ENCODE measurements around the gene ELAVL2. TPM values are rescaled to one million over a fixed set of nuclear protein-coding genes. Genes with fewer than 3 reads are reported as not detected.

ELAVL2 gene
- total RNA-seq, 1 experiment from 2014 or later = 21.6 TPM

DNA sequence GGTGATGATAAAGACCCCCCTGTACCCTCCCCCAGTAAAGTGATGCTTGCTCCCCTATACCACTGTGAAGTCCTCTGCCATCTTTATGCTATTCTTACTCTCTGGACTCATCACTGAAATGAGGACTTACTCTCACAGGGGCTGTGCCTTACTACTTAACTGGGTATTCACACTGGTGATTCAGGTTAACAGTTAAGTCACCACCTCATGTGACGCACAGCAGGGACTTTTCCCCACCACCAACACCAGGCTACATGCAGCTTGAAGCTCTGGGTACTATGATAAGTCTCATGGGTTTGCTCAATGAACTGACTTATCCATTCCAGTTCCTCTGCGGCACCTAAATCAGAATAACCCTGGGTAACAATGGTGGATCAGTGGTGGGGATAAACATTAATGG, 163.7 kb downstream of the ELAVL2 start:
- DNase-seq (ENCODE audit: low read depth) = peak; percentile 27

DNA sequence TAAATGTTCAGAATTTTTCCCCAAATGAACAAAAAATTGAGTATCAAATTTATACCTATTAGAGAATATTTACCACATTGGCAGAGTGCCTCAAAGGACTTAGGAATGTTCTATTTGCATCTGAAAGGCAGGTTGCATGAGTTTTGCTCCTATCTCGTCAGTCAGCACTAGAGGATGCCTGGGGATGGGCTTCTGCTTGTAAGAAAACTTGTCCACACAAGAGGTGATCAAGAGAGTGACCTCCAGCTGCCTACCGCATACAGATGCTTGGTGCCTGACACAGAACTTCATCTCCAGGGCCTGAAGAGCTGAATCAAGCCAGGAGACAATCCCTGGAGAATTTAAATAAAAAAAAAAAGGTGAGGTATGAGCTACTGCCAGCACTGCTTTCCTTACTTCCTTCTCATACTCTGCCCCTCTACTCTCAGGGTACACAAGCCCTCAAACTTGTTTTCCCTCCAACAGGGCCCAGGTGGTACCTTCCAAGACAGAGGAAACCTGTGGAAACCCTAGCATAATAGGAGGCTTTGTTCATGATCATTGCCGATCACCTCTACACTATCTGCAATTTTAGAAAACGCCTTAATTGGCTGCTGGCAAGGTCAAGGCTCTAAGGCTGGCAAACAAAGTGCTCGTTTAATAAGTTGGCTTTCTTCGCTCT, 166.6 kb downstream of the ELAVL2 start:
- DNase-seq (ENCODE audit: low read depth) = no peak

DNA sequence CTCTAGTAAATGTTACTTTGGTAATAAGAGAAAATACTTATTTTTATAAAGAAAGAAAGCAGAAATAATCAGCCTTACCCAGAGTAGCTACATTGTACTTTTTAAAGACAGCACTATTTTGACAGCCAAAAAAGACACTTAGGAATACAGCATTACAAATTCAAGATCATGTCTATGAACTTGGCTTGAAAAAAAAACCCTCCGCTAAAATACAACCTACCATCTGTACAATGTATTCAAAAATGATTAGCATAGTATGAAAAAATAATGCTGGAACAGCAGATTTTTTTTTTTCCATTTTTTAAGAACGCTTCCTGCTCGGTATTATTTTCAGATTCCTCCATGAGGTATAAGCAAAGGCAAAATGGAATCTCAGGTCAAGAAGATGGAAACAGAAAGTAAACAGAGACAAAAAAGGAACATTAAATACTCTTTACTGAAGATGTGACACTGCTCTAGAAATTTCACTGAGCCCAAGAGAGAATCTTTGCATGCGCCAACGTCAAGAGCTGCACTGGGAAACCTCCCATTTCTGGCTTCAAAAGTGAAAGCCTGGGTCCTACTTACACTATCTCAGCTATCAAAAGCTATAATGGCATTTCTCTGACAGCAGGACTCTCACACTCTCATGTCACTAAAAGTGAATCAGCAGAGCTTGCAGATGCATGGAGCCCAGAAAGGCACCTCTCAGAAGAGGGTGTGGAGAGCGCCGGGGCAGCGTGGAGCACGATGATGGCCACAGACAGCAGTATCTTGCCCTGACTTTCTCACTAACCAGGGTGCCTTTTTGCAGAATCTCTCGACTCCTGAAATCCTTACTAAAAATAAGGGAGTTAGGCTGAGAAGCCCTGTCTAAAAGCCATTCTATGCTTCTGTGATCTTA, 167.4 kb downstream of the ELAVL2 start:
- DNase-seq (ENCODE audit: low read depth) = peak; percentile 21

DNA sequence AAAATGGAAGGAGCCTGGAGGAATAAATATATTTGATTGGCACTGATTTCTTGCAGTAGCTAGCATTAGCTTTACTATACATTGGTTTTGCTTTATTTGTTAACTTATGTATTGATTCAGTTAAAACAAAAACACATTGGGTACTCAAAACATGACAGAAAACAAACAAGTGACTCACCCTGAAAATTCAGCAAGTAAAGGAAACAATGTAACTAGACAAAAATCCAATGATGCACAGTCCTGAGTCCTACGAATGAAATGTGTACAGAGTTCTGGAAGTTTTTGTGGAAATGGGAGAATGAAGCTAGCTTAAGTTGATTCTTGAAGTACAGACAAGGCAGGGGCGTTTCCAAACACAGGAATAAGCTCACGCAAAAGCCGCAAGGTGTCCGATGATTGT, 175.0 kb downstream of the ELAVL2 start:
- DNase-seq (ENCODE audit: low read depth) = no peak

DNA sequence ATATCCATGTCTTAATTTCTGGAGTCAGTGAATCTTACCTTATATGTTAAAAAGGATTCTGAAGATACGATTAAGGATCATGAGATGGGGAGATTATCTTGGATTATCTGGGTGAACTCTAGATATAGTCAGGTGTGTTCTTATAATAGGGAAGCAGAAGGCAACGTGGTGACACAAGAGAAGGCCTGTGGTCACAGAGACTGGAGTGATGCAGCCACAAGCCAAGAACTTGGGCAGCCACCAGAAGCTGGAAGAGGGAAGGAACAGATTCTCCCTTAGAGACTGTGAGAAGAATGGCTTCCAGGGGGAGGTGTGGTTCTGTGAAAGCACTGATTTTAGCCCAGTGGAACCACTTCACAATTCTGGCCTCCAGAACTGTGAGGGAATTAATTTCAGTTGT, 177.4 kb downstream of the ELAVL2 start:
- no peak for DNase-seq (ENCODE audit: low read depth)

DNA sequence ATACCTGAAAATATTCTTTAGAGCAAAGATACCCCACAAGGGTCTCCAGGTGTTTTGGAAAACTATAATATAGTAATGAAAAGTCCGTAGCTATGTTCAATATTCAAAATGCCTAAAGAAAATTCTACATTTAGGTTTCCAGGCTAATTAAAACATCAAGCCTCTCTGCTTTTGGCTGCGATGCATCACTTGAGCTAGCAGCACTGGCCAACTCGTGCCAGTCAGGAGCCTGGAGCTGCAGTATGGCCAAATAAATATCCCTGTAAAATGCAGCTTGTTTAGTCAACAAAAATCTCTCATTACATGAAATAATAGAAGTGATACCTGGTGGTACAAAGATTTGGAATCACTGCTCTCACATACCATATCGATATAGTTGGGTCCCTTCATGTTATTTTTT, 181.1 kb downstream of the ELAVL2 start:
- no peak for DNase-seq (ENCODE audit: low read depth)

DNA sequence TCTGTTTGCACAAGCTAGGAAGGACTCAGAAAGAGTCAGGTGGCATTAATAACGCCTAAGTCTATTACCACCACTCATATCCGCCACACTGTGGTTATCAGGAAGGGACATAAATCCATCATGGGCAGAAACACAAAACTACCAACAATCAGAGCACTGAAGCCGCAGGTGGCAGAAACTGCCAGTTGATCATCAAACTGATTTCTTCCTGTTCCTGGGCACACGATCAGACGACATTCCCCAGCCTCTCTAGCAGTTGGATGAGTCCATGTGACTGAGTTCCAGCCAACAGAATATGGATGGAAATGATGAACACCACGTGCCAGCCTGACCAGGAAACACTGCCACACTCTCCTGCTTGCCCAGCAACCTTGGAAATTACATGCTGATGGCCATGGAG, 181.7 kb downstream of the ELAVL2 start:
- DNase-seq (ENCODE audit: low read depth) = peak; percentile 34

DNA sequence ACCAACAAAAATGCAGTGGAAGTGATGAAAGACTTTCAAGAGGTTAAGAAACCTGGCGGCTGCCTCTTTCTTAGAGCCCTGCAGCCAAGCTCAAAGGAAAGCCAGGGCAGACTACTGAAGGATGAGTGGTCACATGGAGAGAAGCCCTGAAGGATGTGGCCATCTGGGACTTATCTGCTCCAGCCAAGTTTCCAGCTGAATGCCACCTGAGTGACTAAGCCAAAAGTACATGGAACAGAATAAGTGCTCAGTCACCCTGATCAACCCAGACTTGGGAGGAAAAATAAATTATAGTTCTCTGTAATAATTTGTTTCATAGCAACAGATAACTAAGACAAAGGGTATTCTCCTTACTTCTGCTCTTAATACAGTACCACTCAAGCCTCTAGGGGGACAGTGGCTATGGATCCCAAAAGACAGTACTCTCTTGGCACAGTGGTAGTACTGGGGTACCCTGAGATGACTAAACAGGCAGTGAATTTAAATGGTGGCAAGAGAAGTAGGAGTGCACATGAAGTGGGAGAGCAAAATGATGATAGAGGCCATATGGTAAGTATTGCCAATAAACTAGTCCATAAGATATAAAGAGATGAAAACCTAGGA, 182.3 kb downstream of the ELAVL2 start:
- peak; percentile 81 for DNase-seq (ENCODE audit: low read depth)
